Endothelial cell of umbilical vein (primary cell): ENCODE data around the gene CRY2. TPM values are rescaled to one million over a fixed set of nuclear protein-coding genes. Genes with fewer than 3 reads are reported as not detected.

Source experiments
- BruUV-seq: library from RNA; stranded (reverse); fragments of 400-500 nt; replicated peaks from 2 replicates; lab custom pipeline; 2021; lab: Mats Ljungman, UMichigan
- CTCF ChIA-PET: fragments of 300-600, 350-600 bp; sonication (Branson Sonifier 250); formaldehyde crosslinking; loops from one replicate; lab custom pipeline; 2021; ENCODE audit warnings: antibody characterized with exemption, inconsistent platforms; lab: Charles Lee
- POLR2A ChIA-PET: fragments of 300-600, 350-600 bp; sonication (Branson Sonifier 250); formaldehyde crosslinking; loops from one replicate; lab custom pipeline; 2021; ENCODE audit warnings: antibody characterized with exemption, inconsistent platforms; lab: Charles Lee
- DNase-seq: peaks from one replicate; pipeline ENCODE4 v3.0.0-alpha.2; 2011; ENCODE audit warnings: low read depth, low spot score
- FAIRE-seq: peaks from 2 replicates; lab custom pipeline; 2011; peaks lifted over from hg19 to GRCh38; lab: Jason Lieb, UNC
- H2AFZ ChIP-seq: 2 replicates; pipeline ENCODE4 v1.6.0; 2012; ENCODE audit warnings: low read depth, low read length, control low read depth, inconsistent platforms
- H3K27ac ChIP-seq: 2 replicates; pipeline ENCODE4 v1.5.1; 2011; ENCODE audit warnings: low read depth, mild to moderate bottlenecking, control low read depth, low read length, moderate library complexity; ENCODE audit not compliant: insufficient read depth
- H3K27me3 ChIP-seq, 2 experiments: 2 replicates each; pipeline versions ENCODE4 v1.6.0 to v1.6.1; 2011; ENCODE audit warnings: low read length in 2 of 2, mixed read lengths in 1 of 2; ENCODE audit not compliant: control insufficient read depth in 2 of 2, insufficient read depth in 2 of 2
- H3K36me3 ChIP-seq, 2 experiments: 2 replicates in 1 of 2; 3 replicates in 1 of 2; pipeline ENCODE4 v1.5.1; 2011; ENCODE audit warnings: low read length in 2 of 2, mild to moderate bottlenecking in 1 of 2, moderate library complexity in 1 of 2; ENCODE audit not compliant: control insufficient read depth in 2 of 2, insufficient read depth in 2 of 2; ENCODE audit errors: extremely low read depth in 1 of 2
- H3K4me1 ChIP-seq: 3 replicates; pipeline ENCODE4 v1.5.1; 2011; ENCODE audit warnings: mild to moderate bottlenecking, low read length; ENCODE audit not compliant: control insufficient read depth, insufficient read depth; ENCODE audit errors: extremely low read depth
- H3K4me2 ChIP-seq: 2 replicates; pipeline ENCODE4 v1.6.1; 2011; ENCODE audit warnings: low read length, control low read depth, mixed read lengths; ENCODE audit not compliant: insufficient read depth
- H3K4me3 ChIP-seq, 3 experiments: fragments of 200-600 bp in 1 of 3; sonication (generic), shearing (Covaris generic) in 1 of 3; replicated peaks in 1 of 3; 2 replicates each; pipeline ENCODE4 v1.5.1; 2011 to 2016; ENCODE audit warnings: control low read depth in 3 of 3, low read length in 3 of 3, mild to moderate bottlenecking in 2 of 3, inconsistent platforms in 1 of 3, low read depth in 1 of 3, moderate library complexity in 1 of 3; ENCODE audit not compliant: insufficient read depth in 1 of 3
- H3K79me2 ChIP-seq: 2 replicates; pipeline ENCODE4 v1.6.0; 2012; ENCODE audit warnings: low read length, inconsistent platforms; ENCODE audit not compliant: control insufficient read depth, insufficient read depth
- H3K9ac ChIP-seq: replicated peaks from 2 replicates; pipeline ENCODE3; 2011; ENCODE audit warnings: low read length, control low read depth; ENCODE audit not compliant: insufficient read depth; ENCODE audit errors: extremely low read depth
- H3K9me1 ChIP-seq: replicated peaks from 3 replicates; pipeline ENCODE4 v1.6.0; 2011; ENCODE audit warnings: mild to moderate bottlenecking, low read length; ENCODE audit not compliant: control insufficient read depth, insufficient read depth; ENCODE audit errors: extremely low read depth
- H3K9me3 ChIP-seq: replicated peaks from 2 replicates; pipeline ENCODE4 v1.5.1; 2012; ENCODE audit warnings: low read length, inconsistent platforms; ENCODE audit not compliant: control insufficient read depth, insufficient read depth
- H4K20me1 ChIP-seq: replicated peaks from 2 replicates; pipeline ENCODE3; 2011; ENCODE audit warnings: mild to moderate bottlenecking, low read length; ENCODE audit not compliant: control insufficient read depth, insufficient read depth; ENCODE audit errors: extremely low read depth
- CTCF ChIP-seq, 2 donors: IDR thresholded peaks; 1 replicate in 1 of 2; 2 replicates in 1 of 2; pipeline ENCODE4 v1.5.1; 2011; ENCODE audit warnings: low read length in 2 of 2, mild to moderate bottlenecking in 2 of 2, moderate library complexity in 2 of 2, control low read depth in 1 of 2, inconsistent platforms in 1 of 2, low read depth in 1 of 2; ENCODE audit not compliant: insufficient read depth in 1 of 2; ENCODE audit errors: extremely low read depth in 1 of 2
- EZH2 ChIP-seq: IDR thresholded peaks from 2 replicates; pipeline ENCODE4 v1.6.1; 2012; ENCODE audit warnings: borderline replicate concordance, low read depth, mild to moderate bottlenecking, moderate library complexity, low read length, inconsistent platforms; ENCODE audit not compliant: severe bottlenecking
- FOS ChIP-seq: IDR thresholded peaks from 2 replicates; pipeline ENCODE4 v1.6.1; 2011; ENCODE audit warnings: mild to moderate bottlenecking, low read length, moderate library complexity, borderline replicate concordance; ENCODE audit not compliant: insufficient read depth
- GATA2 ChIP-seq: IDR thresholded peaks from 2 replicates; pipeline ENCODE4 v1.7.0; 2011; ENCODE audit warnings: low read depth, mild to moderate bottlenecking, moderate library complexity, mixed read lengths, low read length; ENCODE audit not compliant: insufficient read length, insufficient read depth
- JUN ChIP-seq: IDR thresholded peaks from 2 replicates; pipeline ENCODE4 v1.6.1; 2011; ENCODE audit warnings: borderline replicate concordance, low read depth; ENCODE audit not compliant: insufficient read length, insufficient read depth
- MAX ChIP-seq: IDR thresholded peaks from 2 replicates; pipeline ENCODE4 v1.6.1; 2011; ENCODE audit not compliant: insufficient read depth, insufficient read length
- MYC ChIP-seq: IDR thresholded peaks from one replicate; pipeline ENCODE4 v1.6.1; 2011; ENCODE audit warnings: mild to moderate bottlenecking, low read depth, low read length
- POLR2A ChIP-seq: IDR thresholded peaks from 2 replicates; pipeline ENCODE4 v1.6.1; 2012; ENCODE audit warnings: low read depth, mild to moderate bottlenecking, control low read depth, low read length
- POLR2AphosphoS5 ChIP-seq: IDR thresholded peaks from 2 replicates; pipeline ENCODE4 v1.6.1; 2012; ENCODE audit warnings: low read depth, mild to moderate bottlenecking, control low read depth, low read length, moderate library complexity; ENCODE audit not compliant: insufficient read depth
- dilution Hi-C: fragments of 300-500 bp; cut with MboI; formaldehyde crosslinking; loops from one replicate; pipeline ENCODE4 v1.15.0; 2019; ENCODE audit warnings: low sequenced_read_pairs; ENCODE audit not compliant: extremely low pct_ligation_motif_present
- intact Hi-C: fragments of 100-400 bp; cut with micrococcal nuclease; formaldehyde crosslinking; loops from one replicate; pipeline ENCODE4 v1.10.0; 2022
- polyA plus RNA-seq, 4 experiments: library from polyadenylated mRNA; depleted of rRNA in 3 of 4; stranded (reverse) in 3 of 4; unstranded in 1 of 4; fragments of >200 nt; gene quantifications; 2 replicates each; pipeline versions ENCODE4 v1.2.1 to v1.2.3, GENCODE V29; 2011 to 2012; ENCODE audit warnings: missing spikeins in 1 of 4
- total RNA-seq: library from RNA; stranded (reverse); gene quantifications from 2 replicates; pipeline ENCODE4 v1.2.3, GENCODE V29; 2021

The CRY2 gene
- total and polyA plus RNA-seq, 2 donors (not counting 3 experiments of a cell fraction or from before 2014, with no cell fraction given) = 7.7 to 11.7 TPM

GRCh38 chr11:45812581-45813548 lies 34.4 kb upstream of the CRY2 start:
- no peak overlapping the region for H3K4me3 ChIP-seq
- H3K9me3 ChIP-seq = no peaks in the 10 kb centered on the region
- ChIA-PET CTCF (interaction anchor here (1.8 kb wide), 1 partner anchor 41 kb away, joined by 6 read pairs; no protein-coding TSS in a partner anchor), POLR2A (no interaction called here)
- H3K27me3 ChIP-seq = no peaks in the 10 kb centered on the region
- no peak overlapping the region for H3K4me2 ChIP-seq
- H3K9me1 ChIP-seq = no peaks in the 10 kb centered on the region
- FAIRE-seq (no peak), DNase-seq (no peak)
- peaks cover 9 to 17% of the 10 kb centered on the region in 2 experiments for H3K36me3 ChIP-seq
- H3K79me2 ChIP-seq = peaks cover 2% of the 10 kb centered on the region
- no peaks in the 10 kb centered on the region for H4K20me1 ChIP-seq
- dilution Hi-C loops (no loop called here), intact Hi-C loops (no loop called here)
- peaks cover under 1% of the 10 kb centered on the region for H3K4me1 ChIP-seq
- TF ChIP-seq JUN = no peak
- TF ChIP-seq MYC = no peak
- no peak for TF ChIP-seq FOS
- TF ChIP-seq POLR2AphosphoS5 = no peak
- no peak for TF ChIP-seq POLR2A
- no peak for TF ChIP-seq EZH2
- no peak for TF ChIP-seq GATA2
- TF ChIP-seq MAX = no peak
- TF ChIP-seq CTCF (IDR thresholded peaks at IDR 0.05; ENCODE audit: extremely low read depth in 1 of 2, insufficient read depth in 1 of 2, low read depth in 1 of 2, low read length in 2 of 2) = no peak
- no peak overlapping the region for H2AFZ ChIP-seq
- no peak overlapping the region for H3K9ac ChIP-seq
- H3K27ac ChIP-seq = no peak overlapping the region
- BruUV-seq = no TSS peak
